22Rv1 (cell line): ENCODE results near the gene SALL1.

Source experiments
- H3K27ac ChIP-seq: fragments of 450-650 bp; 2 replicates; pipeline ENCODE4 v1.5.1; 2017
- CTCF ChIP-seq: fragments of 450-650 bp; IDR thresholded peaks from 2 replicates; pipeline ENCODE4 v1.5.1; 2017; ENCODE audit warnings: mild to moderate bottlenecking
- ZFX ChIP-seq: fragments of 450-650 bp; IDR thresholded peaks from 2 replicates; pipeline ENCODE4 v1.6.1; 2017; ENCODE audit warnings: antibody characterized with exemption, borderline replicate concordance

Gene SALL1

DNA sequence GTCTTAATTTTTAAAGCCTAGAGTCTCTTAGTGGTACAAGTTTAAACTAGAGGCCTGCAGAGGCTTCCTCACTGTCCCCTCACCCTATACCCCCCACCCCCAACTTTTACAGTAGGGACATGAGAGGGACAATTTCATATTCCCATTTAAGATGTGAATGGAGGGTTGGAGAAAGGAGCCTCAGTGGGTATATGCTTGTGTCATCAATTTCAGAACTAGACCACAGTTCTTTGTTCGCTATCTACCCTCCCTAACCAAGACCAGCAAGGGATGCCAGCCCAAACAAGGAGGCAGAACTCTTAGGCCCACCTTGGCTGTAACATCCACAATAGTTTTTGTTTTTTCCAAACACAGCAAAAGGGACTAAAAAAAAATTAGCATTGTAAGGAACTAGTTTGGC lies 14.0 kb upstream of the SALL1 start:
- H3K27ac ChIP-seq, result no peak overlapping the region
- TF ChIP-seq CTCF (no peak), ZFX (no peak)

DNA sequence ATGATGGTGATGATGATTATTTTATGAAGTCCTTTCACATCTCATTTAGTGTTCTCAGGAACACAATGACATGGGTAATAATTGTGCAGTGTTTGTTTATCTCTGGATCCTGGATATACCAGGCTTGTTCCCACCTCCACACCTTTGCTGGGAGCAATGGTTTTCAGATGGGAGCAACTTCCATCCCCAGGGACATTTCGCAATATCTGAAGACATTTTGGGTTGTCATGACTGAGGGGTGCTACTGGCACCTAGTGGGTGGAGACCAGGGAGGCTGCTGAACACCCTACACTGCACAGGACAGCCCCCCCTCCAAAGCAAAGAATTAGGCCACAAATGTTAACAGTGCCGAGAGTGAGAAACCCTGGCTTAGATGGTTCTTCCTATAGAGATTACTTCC lies 13.5 kb upstream of the SALL1 start:
- TF ChIP-seq ZFX (no peak), CTCF (no peak)
- H3K27ac ChIP-seq, result no peak overlapping the region

GRCh38 chr16:51163894-51164566 lies 13.0 kb upstream of the SALL1 start:
- TF ChIP-seq CTCF (no peak), ZFX (no peak)
- no peak overlapping the region for H3K27ac ChIP-seq

- H3K27ac ChIP-seq, result no peak overlapping the region
- TF ChIP-seq CTCF (no peak), ZFX (no peak)
Measured at GRCh38 chr16:51163366-51163765, 12.3 kb upstream of the SALL1 start.

DNA sequence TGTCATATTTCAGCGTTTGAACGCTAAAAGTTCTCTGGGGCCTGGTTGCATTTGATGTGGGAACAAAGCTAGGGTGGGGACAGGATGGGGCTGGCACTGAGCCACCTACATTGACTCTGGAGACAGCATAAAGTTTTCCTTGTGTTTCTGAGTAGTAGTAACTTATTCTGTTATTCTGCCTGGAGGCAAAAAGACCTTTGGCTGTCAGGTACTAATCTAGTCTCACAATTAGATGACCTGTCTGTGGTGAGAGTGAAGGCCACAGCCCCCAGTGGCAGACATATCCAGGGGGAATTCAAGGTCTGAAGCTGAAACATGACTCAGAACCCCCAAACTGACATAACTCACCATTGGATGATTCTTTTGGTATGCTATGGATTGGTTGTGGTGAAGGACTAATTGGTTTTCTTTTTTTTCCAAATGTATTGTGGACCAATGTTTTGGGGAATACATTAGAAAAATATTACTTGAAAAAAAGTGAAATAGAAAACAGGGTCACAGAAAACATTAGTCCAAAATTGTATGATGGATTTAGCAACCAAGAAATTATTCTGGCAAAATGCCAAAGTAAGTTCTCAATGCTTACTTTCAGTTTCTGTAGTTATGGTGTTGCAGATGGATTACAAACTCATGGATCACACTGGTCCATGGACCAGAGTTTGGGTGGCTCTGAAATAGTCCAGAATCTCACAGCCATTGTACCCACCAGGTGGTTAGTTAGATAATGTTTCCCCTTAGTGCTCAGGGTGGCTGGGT lies 10.5 kb upstream of the SALL1 start:
- H3K27ac ChIP-seq, result no peak overlapping the region
- TF ChIP-seq CTCF (no peak), ZFX (no peak)

DNA sequence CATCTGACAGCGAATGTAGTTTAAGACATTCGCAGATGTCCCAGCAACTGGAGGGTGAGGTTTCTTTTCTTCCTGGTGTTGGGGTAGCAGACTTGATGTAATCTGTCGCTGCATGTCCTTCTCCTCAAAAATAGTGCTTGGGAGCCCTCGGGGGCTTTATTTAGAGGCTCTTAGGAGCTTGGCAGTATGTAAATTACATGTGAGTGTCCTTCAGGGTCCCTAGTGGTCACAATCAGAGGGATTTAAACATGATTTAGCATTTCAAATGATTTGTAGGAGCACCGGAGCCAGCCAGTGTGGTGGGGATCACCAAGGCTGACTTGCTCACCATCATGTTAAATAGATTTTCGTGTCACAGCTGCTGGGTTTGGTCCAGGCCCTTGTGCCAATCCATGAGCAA lies 8.8 kb upstream of the SALL1 start:
- H3K27ac ChIP-seq, result no peak overlapping the region

GRCh38 chr16:51159296-51159695 lies 8.2 kb upstream of the SALL1 start:
- H3K27ac ChIP-seq, result no peak overlapping the region
- no peak for TF ChIP-seq CTCF
- no peak for TF ChIP-seq ZFX

More for the DNA sequence above, 8.8 kb upstream of the SALL1 start:
- no peak for TF ChIP-seq ZFX
